UCSD-AML1 (cell line): ENCODE data around the gene TRRAP.

Experiments used
- DNase-seq: peaks from one replicate; lab custom pipeline; 2025; ENCODE audit not compliant: unreplicated experiment; lab: John Stamatoyannopoulos, UW

Gene TRRAP

DNA sequence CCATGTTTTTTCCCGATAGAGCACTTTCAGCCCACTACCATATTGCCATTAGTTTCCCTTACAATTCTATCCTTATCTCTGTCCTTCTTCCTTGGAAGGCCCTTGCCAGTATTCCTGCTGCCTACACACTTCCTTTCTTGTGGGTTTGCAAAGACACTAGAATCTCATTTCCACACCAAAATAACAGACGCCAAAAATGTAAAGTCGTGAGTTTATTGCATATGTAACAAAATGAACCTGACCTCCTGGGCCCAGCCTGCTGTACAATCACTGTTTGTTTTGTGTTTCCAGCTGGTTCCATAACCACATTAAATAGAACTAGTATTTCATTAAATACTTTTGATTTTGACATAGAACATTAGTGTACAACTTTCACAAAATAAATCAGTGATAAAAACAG, 148.9 kb downstream of the TRRAP start:
- DNase-seq, result no peak

DNA sequence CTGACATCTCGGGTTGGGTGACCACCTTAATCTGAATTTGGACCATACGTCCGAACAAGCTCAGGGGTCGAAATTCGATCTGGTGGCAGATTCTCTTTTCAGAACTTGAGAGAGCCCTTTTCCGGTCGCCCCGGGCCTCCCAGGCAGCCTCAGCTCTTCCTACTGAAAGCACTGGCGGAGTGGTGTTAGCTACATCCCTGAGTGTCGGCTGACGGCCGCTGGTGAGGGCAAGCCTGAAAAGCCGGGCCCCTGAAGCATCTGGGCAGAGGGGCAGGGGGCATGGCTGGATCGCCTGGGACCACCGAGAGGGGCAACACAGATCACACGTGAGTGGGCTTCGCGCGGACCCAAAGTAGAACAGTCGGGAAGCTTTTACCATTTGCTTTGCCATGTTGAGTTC, 149.5 kb downstream of the TRRAP start:
- no peak for DNase-seq

DNA sequence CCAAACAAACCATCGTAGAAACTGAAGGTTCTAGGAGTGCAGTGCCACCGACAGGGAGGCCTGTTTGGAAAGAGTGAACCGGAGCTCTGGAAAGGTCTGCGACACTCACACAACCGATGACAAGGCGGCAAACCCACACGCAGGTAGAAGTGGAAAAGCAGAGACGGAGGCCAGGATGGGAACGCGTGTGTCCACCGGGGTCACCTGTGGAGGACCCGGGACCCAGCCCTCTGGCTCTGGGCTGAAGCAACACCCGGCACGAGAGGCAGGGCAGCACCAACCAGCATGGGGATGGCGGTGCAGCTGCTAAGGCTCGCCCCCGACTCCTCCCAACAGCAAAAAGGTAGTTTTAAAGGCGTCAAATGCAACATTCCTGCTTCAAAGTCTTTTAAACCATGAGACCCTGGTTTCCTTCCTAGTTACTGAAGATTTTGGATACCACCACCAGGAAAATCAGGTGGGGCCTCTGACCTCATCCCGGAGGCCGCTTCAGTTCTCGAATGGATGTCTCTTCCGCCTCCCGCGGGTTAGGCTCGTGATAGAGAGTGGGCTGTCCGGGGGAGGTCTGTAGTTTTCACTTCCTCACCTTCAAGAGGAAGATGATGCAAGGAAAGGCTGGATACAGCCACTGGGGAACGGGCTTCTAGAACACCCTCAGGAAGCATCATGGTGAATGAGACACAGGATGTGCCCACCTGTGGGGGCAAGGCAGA, 150.1 kb downstream of the TRRAP start:
- DNase-seq, result no peak

DNA sequence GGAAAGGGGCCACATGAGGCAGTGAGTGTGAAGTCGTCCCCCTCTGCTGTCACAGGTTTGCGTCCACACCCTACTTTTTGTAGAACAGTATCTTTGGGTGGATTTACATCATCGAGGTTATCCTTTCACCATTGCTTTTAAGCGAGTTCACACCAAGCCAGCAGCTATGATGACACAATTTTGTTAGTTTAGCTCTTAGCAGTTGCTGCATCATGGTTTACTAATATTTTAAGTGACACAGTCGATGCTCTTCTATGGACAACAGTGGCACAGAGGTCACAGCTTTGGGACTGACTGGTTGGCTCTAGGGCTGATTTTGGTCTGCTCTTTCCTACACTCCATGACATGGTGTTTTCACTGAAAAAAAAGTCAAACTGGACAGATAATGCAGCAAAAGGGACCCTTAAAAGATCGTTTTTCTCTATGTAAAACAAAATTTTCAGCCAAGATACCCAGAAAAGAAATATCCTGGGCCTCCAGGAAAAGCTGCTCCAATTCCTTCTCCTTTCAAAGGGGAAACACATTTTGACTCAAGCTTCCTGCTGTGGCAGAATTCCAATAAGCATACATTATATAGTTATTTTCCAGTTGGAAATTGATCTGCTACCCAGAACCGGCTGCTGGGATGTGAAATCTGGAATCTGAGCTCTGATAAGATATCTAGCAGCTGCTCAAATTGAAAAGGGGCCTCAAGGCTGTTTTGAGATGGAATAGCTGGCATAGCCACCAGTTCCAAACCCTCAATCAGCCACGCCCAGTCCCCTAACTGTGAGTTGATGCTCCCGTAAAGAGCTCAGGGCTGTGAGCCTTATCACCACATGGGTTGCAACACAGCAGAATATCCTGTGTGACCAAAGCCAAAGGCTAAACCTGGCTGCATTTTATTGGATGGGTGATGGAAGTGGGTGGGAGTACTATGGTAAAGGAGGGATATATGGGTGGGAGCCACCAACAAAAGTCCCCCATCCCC, 151.4 kb downstream of the TRRAP start:
- DNase-seq, result no peak

DNA sequence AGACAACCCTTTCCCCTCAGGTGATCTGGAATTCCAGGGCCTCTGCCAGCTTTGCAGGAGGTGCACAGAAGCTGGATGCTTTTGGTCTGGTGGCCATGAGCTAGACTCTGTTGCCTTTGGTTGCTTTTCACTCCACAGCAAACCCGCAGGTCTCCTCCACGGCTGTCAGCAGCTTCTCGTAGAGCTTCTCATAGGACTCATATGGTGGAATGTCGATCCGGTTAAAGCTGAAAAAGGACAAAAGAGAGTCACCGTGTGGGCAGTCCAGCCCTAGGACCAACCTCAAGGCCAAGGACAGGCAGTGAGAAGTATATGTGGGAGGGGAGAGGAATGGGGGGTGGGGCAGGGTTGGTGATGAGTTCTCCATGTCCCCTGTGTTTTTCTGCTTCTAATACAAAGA, 152.1 kb downstream of the TRRAP start:
- no peak for DNase-seq

DNA sequence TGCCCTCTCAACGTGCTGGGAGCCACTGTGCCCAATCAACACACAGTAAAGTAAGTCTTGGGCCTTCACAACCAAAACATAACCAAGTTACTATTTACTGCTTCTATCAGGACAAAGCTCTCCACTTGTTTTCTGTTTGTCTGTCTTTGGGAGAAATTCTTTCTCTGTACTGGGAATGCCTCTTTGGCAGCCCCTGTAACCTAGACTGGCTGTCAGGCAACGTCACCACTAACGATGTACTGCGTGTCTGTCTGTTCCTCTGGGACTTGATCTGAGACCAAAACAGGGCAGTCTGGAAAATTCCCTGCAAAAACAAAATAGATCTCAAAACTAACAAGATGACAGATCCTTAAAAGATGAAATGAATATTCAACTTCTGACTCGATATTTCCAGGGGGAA, 152.6 kb downstream of the TRRAP start:
- DNase-seq, result no peak

DNA sequence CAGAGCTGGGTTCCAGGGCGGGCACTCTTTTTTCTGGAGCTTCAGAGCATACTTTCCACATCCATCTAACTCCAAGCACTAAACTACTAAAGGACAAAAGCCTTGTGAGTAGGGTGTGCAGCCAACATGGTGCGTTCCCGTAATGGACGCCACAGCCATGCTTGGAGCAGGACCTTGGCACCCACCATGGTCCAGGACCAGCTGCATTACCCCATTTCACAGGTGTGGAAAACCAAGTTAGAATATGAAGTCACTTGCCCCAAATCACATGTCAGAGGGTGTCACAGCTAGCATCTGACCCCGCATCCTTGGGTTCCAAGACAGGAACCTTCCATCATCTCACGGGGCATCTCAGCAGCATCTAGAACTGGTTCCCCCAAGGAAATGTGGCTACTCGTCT, 153.2 kb downstream of the TRRAP start:
- no peak for DNase-seq

DNA sequence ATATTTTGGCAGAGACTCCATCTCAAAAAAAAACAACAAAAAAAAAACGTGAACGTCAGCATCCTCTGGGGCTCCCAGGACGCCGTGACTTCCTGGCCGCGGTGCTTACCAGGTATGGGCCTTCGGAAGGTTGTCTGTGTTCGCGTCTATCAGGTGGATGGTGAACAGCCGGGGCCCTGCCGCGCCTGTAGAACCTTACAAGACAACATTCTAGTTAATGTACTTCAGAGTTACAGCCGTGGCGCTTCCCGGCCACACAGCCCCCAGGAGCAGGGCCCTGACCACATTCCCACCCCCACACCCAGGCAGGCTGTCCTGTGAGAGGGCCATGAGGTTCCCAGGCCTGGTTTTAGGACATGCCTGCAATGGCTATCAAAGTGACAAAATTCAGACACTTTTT, 154.6 kb downstream of the TRRAP start:
- no peak for DNase-seq

DNA sequence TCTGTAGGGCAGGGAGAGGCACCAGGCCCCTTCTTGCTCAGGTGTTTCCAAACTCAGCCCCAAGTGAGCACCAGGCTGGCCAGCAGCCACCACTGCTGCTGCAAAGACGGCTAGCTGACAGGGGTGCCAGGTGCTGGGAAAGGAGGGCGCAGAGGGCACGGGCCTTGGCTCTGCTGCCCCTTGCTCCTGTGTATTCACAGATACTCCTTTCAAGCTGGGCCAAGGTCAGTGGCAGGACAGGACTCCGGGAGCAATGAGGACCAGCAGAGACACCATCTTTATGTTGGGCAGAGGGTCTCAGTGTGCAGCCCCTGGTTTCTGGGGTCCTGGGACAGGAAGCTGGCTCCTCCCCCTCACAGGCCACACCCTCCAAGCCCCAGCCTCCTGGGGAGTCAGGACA, 155.4 kb downstream of the TRRAP start:
- DNase-seq, result no peak

DNA sequence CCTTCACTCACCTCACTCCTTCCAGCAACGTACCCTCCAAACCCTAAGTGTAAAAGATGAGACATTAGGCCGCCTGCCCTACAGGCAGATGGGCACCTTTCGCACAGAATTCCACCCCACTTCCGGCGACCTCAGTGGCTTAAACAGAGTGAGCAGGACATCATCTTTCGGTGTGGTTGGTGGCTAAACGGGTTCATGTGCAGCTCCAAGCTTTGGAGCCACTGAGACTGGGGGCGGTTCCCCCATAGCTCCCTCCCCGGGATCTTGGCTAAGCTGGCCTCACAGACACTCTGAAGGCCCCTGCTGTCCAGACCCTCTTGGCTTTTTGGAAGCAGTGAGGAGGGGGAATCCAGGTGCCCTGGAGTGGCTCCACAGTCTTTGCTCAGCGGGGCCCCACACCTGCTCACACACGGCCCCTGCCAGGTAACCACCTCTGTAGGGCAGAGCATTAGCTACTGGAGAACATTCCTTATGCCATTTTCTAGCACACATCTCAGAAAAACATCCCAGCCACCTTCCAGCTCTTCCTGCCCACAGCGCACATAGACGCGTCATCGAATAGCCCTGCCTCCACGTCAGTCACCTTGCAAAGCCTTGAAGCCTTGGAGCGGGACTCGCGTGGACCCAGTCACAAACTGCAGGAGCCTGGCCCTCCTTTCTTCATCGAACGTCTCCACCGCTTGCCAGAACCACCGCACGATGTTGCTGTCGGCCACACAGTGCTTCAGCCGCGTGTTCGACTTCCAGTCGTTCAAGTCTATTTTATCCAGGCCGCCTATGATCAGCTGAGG, 156.8 kb downstream of the TRRAP start:
- no peak for DNase-seq

DNA sequence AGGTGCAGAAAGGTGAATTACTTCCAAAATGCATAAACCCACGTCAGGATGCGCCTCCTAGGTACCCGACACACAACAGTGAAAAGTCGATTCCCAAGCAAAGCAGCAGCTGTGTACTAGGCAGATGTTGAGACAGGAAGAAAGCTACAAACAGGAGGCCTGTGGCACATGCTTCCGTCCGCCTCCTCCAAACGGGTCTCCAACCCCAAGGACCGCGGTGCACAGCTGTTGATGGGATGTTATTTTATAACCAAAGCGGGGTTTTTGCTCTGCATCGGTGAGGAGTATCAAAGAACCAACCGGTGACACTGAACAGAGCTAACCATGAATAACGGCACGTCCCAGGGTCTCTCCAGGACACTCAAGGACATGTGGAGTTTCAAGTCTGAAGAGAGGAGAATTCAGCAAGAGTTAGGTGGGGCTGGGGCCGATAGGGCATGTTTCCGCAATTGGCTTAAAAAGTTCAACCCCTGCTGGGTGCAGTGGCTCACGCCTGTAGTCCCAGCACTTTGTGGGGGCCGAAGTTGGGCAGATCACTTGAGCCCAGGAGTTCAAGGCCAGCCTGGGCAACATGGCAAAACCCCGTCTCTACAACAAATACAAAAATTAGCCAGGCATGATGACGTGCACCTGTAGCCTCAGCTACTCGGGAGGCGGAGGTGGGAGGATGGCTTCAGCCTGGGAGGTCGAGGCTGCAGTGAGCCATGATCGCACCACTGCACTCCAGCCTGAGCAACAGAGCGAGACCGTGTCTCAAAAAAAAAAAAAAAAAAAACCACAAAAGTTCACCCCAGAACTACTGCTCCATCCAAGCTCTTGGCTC, 157.6 kb downstream of the TRRAP start:
- DNase-seq, result no peak

DNA sequence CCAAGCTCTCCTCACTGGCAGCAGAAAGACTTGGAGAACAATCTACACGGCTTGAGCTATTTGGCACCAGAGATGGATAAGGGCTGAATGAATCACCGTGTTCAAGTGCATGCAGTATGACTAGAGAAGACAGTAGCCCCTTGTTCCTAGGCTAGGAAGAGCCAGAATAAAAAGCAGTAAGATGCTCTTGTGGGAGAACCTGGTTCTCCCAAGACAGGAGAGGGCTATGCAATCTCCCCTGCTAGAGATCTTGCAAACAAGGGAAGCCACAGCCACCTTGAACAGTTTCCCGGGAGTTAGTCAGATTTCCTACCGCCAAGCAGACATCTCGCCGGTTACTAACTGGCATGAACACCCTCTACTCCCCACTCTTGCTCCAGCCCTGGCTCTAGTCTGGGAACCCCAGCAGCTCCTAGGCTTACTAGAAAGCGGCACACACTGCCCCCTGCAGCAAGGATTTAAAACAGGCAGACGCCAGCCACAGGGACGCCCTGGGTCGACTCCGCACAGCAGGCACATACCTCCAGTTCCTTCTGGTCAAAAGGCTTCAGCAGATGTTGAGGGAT, 158.3 kb downstream of the TRRAP start:
- DNase-seq, result peak; percentile 7

DNA sequence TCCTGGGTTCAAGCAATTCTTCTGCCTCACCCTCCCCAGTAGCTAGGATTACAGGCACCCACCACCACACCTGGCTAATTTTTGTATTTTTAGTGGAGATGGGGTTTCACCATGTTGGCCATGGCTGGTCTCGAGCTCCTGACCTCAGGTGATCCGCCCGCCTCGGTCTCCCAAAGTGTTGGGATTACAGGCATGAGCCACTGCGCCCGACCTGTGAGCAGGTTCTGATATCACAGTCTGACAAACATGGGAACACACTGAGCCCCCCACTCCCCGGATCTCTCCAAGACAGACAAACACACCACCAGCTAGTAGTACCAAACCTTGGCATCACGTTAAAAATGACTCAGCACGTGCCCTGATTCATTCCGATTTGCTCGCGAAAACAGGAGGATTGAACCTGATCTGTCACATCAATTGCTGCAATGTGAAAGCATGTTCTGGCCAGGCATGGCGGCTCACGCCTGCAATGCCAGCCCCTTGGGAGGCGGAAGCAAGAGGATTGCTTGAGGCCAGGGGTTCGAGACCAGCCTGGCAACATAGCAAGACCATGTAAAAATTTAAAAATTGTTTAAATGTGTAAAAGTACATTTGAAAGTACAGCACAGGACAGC, 159.1 kb downstream of the TRRAP start:
- no peak for DNase-seq

DNA sequence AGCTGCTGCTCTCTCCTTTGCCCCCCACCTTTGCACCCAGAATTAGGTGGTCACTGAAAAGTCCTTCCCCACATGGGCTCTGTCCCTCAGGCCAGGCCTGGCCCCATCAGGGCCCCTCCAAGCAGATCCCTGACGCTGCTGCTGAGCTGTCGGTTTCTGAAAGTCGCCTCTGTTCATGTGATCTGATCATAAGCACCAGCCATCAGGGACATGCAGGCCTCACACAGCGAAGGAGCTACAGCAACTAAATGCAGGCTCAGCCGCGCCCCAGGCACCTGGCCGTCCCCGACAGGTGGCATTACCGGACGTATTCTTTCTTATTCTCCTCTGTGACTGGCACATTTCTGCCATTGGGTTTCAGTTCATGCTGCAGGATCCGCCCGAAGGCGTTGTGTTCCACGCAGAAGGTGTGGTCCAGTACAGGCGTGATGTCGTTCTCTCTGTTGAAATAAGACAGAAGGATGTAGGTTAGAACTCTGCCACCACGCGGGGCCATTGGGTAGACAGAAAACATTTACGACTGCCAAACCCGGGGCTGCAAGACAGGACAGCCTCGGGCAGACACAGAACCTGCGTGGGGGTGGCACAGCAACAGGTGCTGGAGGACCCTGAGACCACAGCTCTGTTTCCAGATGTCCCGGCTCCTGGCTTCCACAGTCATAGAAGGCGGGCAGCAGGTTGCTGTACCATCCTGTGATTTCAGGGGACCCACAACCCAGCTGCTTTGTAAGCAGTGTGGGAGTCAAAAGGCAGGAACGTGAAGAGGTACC, 159.9 kb downstream of the TRRAP start:
- no peak for DNase-seq

DNA sequence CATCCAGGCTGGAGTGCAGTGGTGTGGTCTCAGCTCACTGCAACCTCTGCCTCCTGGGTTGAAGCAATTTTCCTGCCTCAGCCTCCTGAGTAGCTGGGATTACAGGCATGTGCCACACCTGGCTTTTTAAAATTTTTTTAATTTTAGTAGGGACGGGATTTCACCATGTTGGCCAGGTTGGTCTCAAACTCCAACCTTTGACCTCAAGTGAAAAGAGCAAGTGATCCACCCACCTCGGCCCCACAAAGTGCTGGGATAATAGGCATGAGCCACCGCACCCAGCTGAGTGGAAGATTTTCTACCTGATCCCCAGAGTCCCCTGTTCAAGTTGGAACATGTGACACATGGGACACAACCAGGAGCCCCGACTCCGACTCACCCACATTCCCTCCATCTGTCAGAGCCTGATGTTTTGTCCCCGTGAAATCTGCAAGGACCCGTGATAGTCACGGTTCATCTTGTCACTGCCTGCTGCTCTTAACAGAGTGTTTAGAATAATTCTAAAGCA, 161.1 kb downstream of the TRRAP start:
- DNase-seq, result no peak

DNA sequence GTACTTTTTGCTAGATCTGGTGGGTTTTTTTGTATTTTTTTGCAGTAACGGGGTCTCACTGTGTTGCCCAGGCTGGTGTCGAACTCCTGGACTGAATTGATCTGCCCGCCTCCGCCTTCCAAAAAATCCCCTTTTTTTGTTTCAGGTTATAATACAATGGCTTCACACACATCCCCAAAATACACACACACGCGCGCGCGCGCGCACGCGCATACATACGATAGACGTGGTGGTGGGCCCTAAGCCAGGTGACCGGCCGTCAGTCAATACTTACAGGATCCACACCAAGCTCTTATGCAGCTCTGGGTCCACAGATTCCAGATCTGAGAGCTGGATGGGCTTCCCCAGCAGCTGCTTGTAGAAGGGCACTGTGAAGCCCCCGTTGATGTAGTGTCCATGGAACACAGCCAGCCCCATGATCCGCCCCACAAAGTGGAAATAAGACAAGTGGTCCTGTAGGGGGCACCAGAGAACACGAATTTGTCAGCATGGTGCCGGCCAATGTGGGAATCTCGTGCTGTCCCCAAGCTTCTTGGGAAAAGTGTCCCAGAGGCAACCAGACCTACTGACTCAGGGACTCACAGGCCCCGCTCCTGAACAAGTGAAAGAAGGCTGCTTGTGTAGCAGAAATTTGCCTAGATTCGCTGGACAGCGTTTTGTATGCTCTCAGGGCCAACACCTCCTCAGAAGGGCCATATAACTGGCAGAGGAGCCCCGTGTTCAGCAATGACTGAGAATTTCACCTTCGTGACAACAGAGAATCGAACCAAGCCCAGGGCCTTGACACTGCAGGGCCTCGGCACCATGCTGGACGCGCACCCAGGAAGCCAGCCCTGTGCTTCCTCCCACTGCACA, 162.0 kb downstream of the TRRAP start:
- peak; percentile 27 for DNase-seq

DNA sequence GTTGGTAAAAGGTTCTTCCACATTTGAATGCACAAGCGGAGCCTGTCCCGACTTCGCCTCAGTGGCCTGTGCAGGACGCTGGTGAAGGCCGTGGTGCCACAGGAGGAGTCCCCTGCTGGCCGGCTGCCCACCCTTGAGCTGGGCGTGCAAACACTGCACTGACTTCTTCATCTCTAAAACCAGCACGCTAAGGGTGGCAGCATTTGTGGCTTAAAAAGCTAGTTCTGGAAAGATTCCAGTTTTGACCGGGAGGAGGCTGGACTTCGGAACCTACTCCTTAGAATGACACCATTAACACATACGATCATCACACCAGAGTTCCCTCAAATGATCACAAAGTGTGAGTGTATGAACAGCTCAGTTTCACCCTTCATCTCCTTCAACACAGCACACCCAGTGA, 163.2 kb downstream of the TRRAP start:
- no peak for DNase-seq

DNA sequence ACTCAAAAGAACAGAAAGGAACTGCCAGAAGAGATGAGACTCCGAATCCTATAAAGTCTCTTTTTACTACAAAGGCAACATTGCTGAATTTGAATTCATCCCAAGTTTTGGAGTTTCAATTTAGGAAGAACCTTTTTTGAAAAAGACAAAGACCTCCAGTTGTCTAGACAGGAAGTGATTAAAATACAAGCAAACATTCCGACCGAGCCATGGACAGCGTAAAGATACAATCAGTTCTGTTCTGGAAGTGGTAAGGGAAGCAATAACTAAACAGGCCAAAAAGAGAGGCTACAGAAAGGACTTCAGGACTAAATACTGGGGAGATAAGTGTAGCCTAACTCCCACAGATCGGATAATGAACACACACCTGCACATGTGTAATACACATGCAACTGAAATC, 164.6 kb downstream of the TRRAP start:
- DNase-seq, result no peak
